ENCODE results near the gene AMPD2. TPM values are rescaled to one million over a fixed set of nuclear protein-coding genes. Genes with fewer than 3 reads are reported as not detected.

AMPD2 gene
- total and polyA plus RNA-seq, 2 donors from 2014 or later: 21.1 to 55.3 TPM

GRCh38 chr1:109610609-109611307 lies 8.9 kb upstream of the AMPD2 start:
- H3K9me3 ChIP-seq (ENCODE audit: control insufficient read depth in 2 of 3, insufficient read depth in 1 of 3, low read length in 3 of 3): no peaks in the 10 kb centered on the region
- no peak overlapping the region for H3K4me3 ChIP-seq (ENCODE audit: low read length in 3 of 3)
- DNase-seq (no peak), FAIRE-seq (no peak)
- TF ChIP-seq, protein P1, sequence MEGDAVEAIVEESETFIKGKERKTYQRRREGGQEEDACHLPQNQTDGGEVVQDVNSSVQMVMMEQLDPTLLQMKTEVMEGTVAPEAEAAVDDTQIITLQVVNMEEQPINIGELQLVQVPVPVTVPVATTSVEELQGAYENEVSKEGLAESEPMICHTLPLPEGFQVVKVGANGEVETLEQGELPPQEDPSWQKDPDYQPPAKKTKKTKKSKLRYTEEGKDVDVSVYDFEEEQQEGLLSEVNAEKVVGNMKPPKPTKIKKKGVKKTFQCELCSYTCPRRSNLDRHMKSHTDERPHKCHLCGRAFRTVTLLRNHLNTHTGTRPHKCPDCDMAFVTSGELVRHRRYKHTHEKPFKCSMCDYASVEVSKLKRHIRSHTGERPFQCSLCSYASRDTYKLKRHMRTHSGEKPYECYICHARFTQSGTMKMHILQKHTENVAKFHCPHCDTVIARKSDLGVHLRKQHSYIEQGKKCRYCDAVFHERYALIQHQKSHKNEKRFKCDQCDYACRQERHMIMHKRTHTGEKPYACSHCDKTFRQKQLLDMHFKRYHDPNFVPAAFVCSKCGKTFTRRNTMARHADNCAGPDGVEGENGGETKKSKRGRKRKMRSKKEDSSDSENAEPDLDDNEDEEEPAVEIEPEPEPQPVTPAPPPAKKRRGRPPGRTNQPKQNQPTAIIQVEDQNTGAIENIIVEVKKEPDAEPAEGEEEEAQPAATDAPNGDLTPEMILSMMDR (IDR thresholded peaks at IDR 0.05; ENCODE audit: borderline replicate concordance, extremely low read depth, insufficient read depth): no peak
- H3K27me3 ChIP-seq (ENCODE audit: control insufficient read depth, insufficient read depth, low read length): no peaks in the 10 kb centered on the region
- no peaks in the 10 kb centered on the region for H3K36me3 ChIP-seq (ENCODE audit: control insufficient read depth in 2 of 3, insufficient read depth in 3 of 3, low read length in 3 of 3)
- no peak overlapping the region for H3K9ac ChIP-seq (ENCODE audit: low read length in 3 of 3)
- H3K4me1 ChIP-seq (ENCODE audit: control insufficient read depth in 2 of 3, insufficient read depth in 2 of 3, low read depth in 1 of 3, low read length in 3 of 3): peaks cover 0 to 4% (median 2%) of the 10 kb centered on the region in 3 donors
- intact Hi-C loops (cut with DNase I): no loop called here
- no peak overlapping the region for H3K27ac ChIP-seq (ENCODE audit: low read depth in 2 of 2, low read length in 2 of 2)

DNA sequence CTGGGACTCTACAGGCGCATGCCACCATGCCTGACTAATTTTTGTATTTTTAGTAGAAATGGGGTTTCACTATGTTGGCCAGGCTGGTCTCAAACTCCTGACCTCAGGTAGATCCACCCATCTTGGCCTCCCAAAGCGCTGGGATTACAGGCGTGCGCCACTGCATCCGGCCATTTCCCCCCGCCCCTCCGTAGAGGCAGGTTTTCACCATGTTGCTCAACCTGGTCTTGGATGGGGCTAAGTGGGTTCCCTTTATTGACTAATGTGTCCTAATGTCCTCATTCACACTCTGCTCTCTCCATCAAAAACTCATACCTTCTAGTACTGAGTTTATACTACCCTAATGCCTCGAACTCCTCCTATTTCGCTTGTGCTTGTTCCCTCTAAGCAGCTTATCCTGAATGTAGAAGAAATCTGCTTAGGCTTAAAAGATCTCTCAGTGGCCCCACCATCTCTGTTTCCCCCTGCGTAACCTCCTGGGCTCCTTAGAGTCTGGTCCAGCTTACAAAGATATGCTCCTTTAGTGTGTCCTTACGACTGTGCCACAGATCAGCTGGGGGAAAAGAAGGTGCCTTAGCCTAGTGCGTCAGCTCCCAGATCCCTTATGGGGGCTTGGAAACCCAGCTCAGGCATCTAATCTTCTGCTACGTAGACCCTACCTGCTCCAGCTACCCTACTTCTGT lies 8.2 kb upstream of the AMPD2 start:
- Histone ChIP-seq H3K4me1 (ENCODE audit: control insufficient read depth in 2 of 3, insufficient read depth in 2 of 3, low read depth in 1 of 3, low read length in 3 of 3) (peaks cover 0 to 4% (median 2%) of the 10 kb centered on the region in 3 donors), H3K9ac (ENCODE audit: low read length in 3 of 3) (no peak overlapping the region), H3K9me3 (ENCODE audit: control insufficient read depth in 2 of 3, insufficient read depth in 1 of 3, low read length in 3 of 3) (no peaks in the 10 kb centered on the region), H3K27ac (ENCODE audit: low read depth in 2 of 2, low read length in 2 of 2) (no peak overlapping the region), H3K36me3 (ENCODE audit: control insufficient read depth in 2 of 3, insufficient read depth in 3 of 3, low read length in 3 of 3) (no peaks in the 10 kb centered on the region), H3K4me3 (ENCODE audit: low read length in 3 of 3) (no peak overlapping the region), H3K27me3 (ENCODE audit: control insufficient read depth, insufficient read depth, low read length) (no peaks in the 10 kb centered on the region)
- intact Hi-C loops (cut with DNase I): no loop called here
- DNase-seq (no peak), FAIRE-seq (no peak)
- TF ChIP-seq, protein P1 (IDR thresholded peaks at IDR 0.05; ENCODE audit: borderline replicate concordance, extremely low read depth, insufficient read depth): no peak

DNA sequence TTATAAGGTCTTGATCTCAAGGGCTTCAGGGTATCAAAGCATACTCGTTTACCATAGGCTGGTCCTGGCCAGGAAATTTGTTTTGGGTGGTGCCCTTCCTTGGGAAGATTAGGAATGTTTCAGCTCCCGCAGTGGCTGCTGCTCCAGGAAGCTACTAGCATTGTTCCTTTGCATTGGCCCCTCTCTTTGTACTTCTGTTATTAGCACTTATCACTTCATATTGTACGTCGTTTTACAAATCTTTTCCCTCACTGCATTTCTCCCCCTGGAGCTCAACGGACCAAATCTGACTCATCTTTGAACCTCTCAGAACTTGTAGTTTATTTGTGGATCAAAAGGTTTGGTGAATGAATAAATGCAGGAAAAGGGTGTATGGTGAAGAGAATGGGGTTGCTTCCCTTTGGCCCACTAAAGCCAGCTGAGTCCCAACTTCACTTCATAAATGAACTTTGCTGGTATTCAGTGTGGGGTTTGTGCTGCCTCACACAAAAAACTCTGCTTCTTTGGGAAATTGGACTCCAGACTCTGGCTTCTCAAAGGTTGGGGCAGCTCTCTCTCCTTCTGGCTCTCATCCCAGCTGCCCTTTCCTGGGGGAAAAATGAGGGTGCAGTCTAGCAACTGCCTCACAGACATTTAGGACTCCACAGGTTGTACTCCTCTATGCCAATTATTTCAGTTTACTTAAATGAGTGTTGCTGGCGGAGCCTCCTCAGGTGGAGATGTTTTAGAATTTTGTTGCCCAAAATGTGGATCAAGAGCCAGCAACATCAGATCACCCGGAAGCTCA lies 6.1 kb upstream of the AMPD2 start:
- no peak overlapping the region for H3K4me3 ChIP-seq (ENCODE audit: low read length in 3 of 3)
- H3K27me3 ChIP-seq (ENCODE audit: control insufficient read depth, insufficient read depth, low read length): no peaks in the 10 kb centered on the region
- FAIRE-seq: no peak
- no peak overlapping the region for H3K27ac ChIP-seq (ENCODE audit: low read depth in 2 of 2, low read length in 2 of 2)
- no peaks in the 10 kb centered on the region for H3K9me3 ChIP-seq (ENCODE audit: control insufficient read depth in 2 of 3, insufficient read depth in 1 of 3, low read length in 3 of 3)
- H3K36me3 ChIP-seq (ENCODE audit: control insufficient read depth in 2 of 3, insufficient read depth in 3 of 3, low read length in 3 of 3): no peaks in the 10 kb centered on the region
- intact Hi-C loops (cut with DNase I): no loop called here
- peaks cover 0 to 4% (median 2%) of the 10 kb centered on the region in 3 donors for H3K4me1 ChIP-seq (ENCODE audit: control insufficient read depth in 2 of 3, insufficient read depth in 2 of 3, low read depth in 1 of 3, low read length in 3 of 3)
- DNase-seq: no peak
- TF ChIP-seq, protein P1 (IDR thresholded peaks at IDR 0.05; ENCODE audit: borderline replicate concordance, extremely low read depth, insufficient read depth): no peak
- H3K9ac ChIP-seq (ENCODE audit: low read length in 3 of 3): no peak overlapping the region
